Mucosa of gallbladder (tissue), 1 donor: ENCODE measurements around the gene KIF6. TPM values are rescaled to one million over a fixed set of nuclear protein-coding genes. Genes with fewer than 3 reads are reported as not detected.

Experiments
- DNase-seq: peaks from one replicate; pipeline ENCODE4 v3.0.0-alpha.2; 2020; ENCODE audit warnings: low spot score
- total RNA-seq: library from RNA; stranded (reverse); gene quantifications from one replicate; pipeline ENCODE4 v1.2.1, GENCODE V29; 2021
- donor health status: DM: no; HTN: no; CAD: no.

Gene KIF6
- total RNA-seq, 1 donor from 2014 or later = 2.6 TPM

- DNase-seq = no peak
Measured at GRCh38 chr6:39599341-39599740, 125.9 kb downstream of the KIF6 start.

GRCh38 chr6:39594285-39594684 lies 130.9 kb downstream of the KIF6 start:
- no peak for DNase-seq

- DNase-seq = no peak
Measured at GRCh38 chr6:39593646-39594045, 131.6 kb downstream of the KIF6 start.

GRCh38 chr6:39590871-39591393 lies 134.3 kb downstream of the KIF6 start:
- no peak for DNase-seq

- DNase-seq = no peak
Measured at GRCh38 chr6:39587080-39587479, 138.1 kb downstream of the KIF6 start.

- DNase-seq = no peak
Measured at GRCh38 chr6:39585641-39586040, 139.6 kb downstream of the KIF6 start.

GRCh38 chr6:39577446-39578165 lies 147.6 kb downstream of the KIF6 start:
- no peak for DNase-seq

GRCh38 chr6:39576556-39577303 lies 148.5 kb downstream of the KIF6 start:
- DNase-seq = no peak

GRCh38 chr6:39574991-39575390 lies 150.2 kb downstream of the KIF6 start:
- no peak for DNase-seq

GRCh38 chr6:39573541-39573940 lies 151.7 kb downstream of the KIF6 start:
- DNase-seq = no peak

- DNase-seq = no peak
Measured at GRCh38 chr6:39572661-39573340, 152.4 kb downstream of the KIF6 start.

GRCh38 chr6:39568896-39569295 lies 156.3 kb downstream of the KIF6 start:
- DNase-seq = no peak

- DNase-seq = no peak
Measured at GRCh38 chr6:39567091-39567490, 158.1 kb downstream of the KIF6 start.

- DNase-seq = no peak
Measured at GRCh38 chr6:39566456-39566855, 158.8 kb downstream of the KIF6 start.

GRCh38 chr6:39565956-39566355 lies 159.3 kb downstream of the KIF6 start:
- DNase-seq = no peak

- DNase-seq = no peak
Measured at GRCh38 chr6:39563566-39564311, 161.5 kb downstream of the KIF6 start.

GRCh38 chr6:39561536-39562266 lies 163.5 kb downstream of the KIF6 start:
- DNase-seq = no peak

GRCh38 chr6:39560915-39561314 lies 164.3 kb downstream of the KIF6 start:
- DNase-seq = no peak

GRCh38 chr6:39558591-39559190 lies 166.5 kb downstream of the KIF6 start:
- DNase-seq = no peak

GRCh38 chr6:39558079-39558478 lies 167.1 kb downstream of the KIF6 start:
- DNase-seq = no peak

- DNase-seq = no peak
Measured at GRCh38 chr6:39555136-39555535, 170.1 kb downstream of the KIF6 start.
